K562 (cell line): ENCODE results near the gene LAIR2. TPM values are rescaled to one million over a fixed set of nuclear protein-coding genes. Genes with fewer than 3 reads are reported as not detected.

Source experiments
- ARID1B ChIP-seq: fragments of 450-650 bp; IDR thresholded peaks from 2 replicates; pipeline ENCODE4 v1.6.1; 2016; ENCODE audit warnings: antibody characterized with exemption, mild to moderate bottlenecking, inconsistent platforms
- ARID2 ChIP-seq: fragments of 450-650 bp; IDR thresholded peaks from 2 replicates; pipeline ENCODE4 v1.6.1; 2017; ENCODE audit warnings: antibody characterized with exemption, mild to moderate bottlenecking
- CBFA2T3 ChIP-seq: fragments of 450-650 bp; IDR thresholded peaks from 2 replicates; pipeline ENCODE4 v1.6.1; 2017
- FOSL1 ChIP-seq: fragments of 200-800 bp; sonication (Bioruptor generic); conservative IDR thresholded peaks from 2 replicates; pipeline ENCODE4 v1.6.1; 2016; ENCODE audit warnings: missing genetic modification characterization, missing compliant biosample characterization
- GATAD2B ChIP-seq: fragments of 450-650 bp; IDR thresholded peaks from 2 replicates; pipeline ENCODE4 v1.6.1; 2017; ENCODE audit warnings: mild to moderate bottlenecking, borderline replicate concordance
- HDAC2 ChIP-seq: fragments of 450-650 bp; IDR thresholded peaks from 2 replicates; pipeline ENCODE4 v1.6.1; 2016; ENCODE audit warnings: mild to moderate bottlenecking
- ID3 ChIP-seq, 2 experiments: fragments of 250-450 bp in 1 of 2; fragments of 450-650 bp in 1 of 2; sonication (Bioruptor Pico) in 1 of 2; IDR thresholded peaks; 2 replicates each; pipeline versions ENCODE4 v1.6.1 to v1.8.0; 2016 to 2021; ENCODE audit warnings: mild to moderate bottlenecking in 2 of 2, moderate library complexity in 2 of 2, missing compliant biosample characterization in 1 of 2, missing genetic modification characterization in 1 of 2
- MXI1 ChIP-seq: IDR thresholded peaks from 2 replicates; pipeline ENCODE4 v1.6.1; 2011; ENCODE audit warnings: low read depth, mild to moderate bottlenecking, improper control_type of control experiment, low read length
- NR1H2 ChIP-seq: sonication (generic); formaldehyde crosslinking; IDR thresholded peaks from 2 replicates; pipeline ENCODE4 v1.4.0; 2020; ENCODE audit warnings: mild to moderate bottlenecking, missing genetic modification reagents
- SIN3A ChIP-seq, 2 experiments: fragments of 150-350 bp in 1 of 2; IDR thresholded peaks; 2 replicates each; pipeline ENCODE4 v1.6.1; 2011 to 2016; ENCODE audit warnings: borderline replicate concordance in 2 of 2, low read depth in 2 of 2, low read length in 2 of 2, mild to moderate bottlenecking in 2 of 2, moderate library complexity in 2 of 2; ENCODE audit not compliant: control insufficient read depth in 1 of 2
- TSC22D4 ChIP-seq: fragments of 450-650 bp; IDR thresholded peaks from 2 replicates; pipeline ENCODE4 v1.6.1; 2016; ENCODE audit warnings: missing genetic modification characterization, missing biosample characterization, control low read depth
- VEZF1 ChIP-seq: fragments of 200-800 bp; sonication (Bioruptor generic); IDR thresholded peaks from 2 replicates; pipeline ENCODE4 v1.6.1; 2017; ENCODE audit warnings: missing genetic modification characterization, missing compliant biosample characterization
- ZNF445 ChIP-seq: fragments of 250-450 bp; sonication (Bioruptor Pico); IDR thresholded peaks from 2 replicates; pipeline ENCODE4 v1.4.0; 2020; ENCODE audit warnings: low read depth, mild to moderate bottlenecking, moderate library complexity
- ZNF644 ChIP-seq: fragments of 200-800 bp; sonication (Bioruptor generic); IDR thresholded peaks from 2 replicates; pipeline ENCODE4 v1.6.1; 2016; ENCODE audit warnings: low read depth, missing genetic modification characterization, missing compliant biosample characterization
- polyA plus RNA-seq, 8 experiments: library from polyadenylated mRNA; depleted of rRNA in 4 of 8; stranded (reverse) in 5 of 8; unstranded in 3 of 8; fragments of >200 nt; fragmentation: Nextera tagmentation in 2 of 8; fragmentation: Illumina TruSeq in 1 of 8; extraction: Ambion mirVana in 2 of 8; extraction: Trizol in 1 of 8; gene quantifications; 2 replicates each; pipeline versions ENCODE4 v1.2.1 to v1.2.3, GENCODE V29; 2011 to 2014; ENCODE audit warnings: inconsistent platforms in 1 of 8, missing spikeins in 1 of 8
- total RNA-seq, 7 experiments: library from RNA; depleted of rRNA in 6 of 7; stranded (reverse); fragments of >200 nt in 6 of 7; fragmentation: Illumina TruSeq in 2 of 7; extraction: Trizol in 2 of 7; gene quantifications; 2 replicates each; pipeline versions ENCODE4 v1.2.1 to v1.2.3, GENCODE V29; 2011 to 2021; ENCODE audit warnings: low replicate concordance in 1 of 7
- TF ChIP-seq, protein P1 (sequence below), 2 experiments: IDR thresholded peaks in 1 of 2; conservative IDR thresholded peaks in 1 of 2; 2 replicates each; pipeline ENCODE4 v1.6.1; 2016; ENCODE audit warnings: low read depth in 2 of 2, mild to moderate bottlenecking in 1 of 2, missing compliant biosample characterization in 1 of 2, missing genetic modification characterization in 1 of 2, moderate library complexity in 1 of 2
- TF ChIP-seq, protein P2 (sequence below): fragments of 250-450 bp; sonication (Bioruptor Pico); IDR thresholded peaks from 2 replicates; pipeline ENCODE4 v1.8.0; 2022; ENCODE audit warnings: inconsistent platforms, mild to moderate bottlenecking, moderate library complexity, borderline replicate concordance
- TF ChIP-seq, protein P3 (sequence below): fragments of 200-400 bp; formaldehyde crosslinking; IDR thresholded peaks from 2 replicates; pipeline ENCODE4 v1.6.1; 2017; ENCODE audit warnings: mild to moderate bottlenecking, low read depth, low read length, moderate library complexity

The LAIR2 gene
- total and polyA plus RNA-seq, 9 of the 15 experiments (the other 6 are each of a cell fraction or from before 2014, with no cell fraction given), result not detected

DNA sequence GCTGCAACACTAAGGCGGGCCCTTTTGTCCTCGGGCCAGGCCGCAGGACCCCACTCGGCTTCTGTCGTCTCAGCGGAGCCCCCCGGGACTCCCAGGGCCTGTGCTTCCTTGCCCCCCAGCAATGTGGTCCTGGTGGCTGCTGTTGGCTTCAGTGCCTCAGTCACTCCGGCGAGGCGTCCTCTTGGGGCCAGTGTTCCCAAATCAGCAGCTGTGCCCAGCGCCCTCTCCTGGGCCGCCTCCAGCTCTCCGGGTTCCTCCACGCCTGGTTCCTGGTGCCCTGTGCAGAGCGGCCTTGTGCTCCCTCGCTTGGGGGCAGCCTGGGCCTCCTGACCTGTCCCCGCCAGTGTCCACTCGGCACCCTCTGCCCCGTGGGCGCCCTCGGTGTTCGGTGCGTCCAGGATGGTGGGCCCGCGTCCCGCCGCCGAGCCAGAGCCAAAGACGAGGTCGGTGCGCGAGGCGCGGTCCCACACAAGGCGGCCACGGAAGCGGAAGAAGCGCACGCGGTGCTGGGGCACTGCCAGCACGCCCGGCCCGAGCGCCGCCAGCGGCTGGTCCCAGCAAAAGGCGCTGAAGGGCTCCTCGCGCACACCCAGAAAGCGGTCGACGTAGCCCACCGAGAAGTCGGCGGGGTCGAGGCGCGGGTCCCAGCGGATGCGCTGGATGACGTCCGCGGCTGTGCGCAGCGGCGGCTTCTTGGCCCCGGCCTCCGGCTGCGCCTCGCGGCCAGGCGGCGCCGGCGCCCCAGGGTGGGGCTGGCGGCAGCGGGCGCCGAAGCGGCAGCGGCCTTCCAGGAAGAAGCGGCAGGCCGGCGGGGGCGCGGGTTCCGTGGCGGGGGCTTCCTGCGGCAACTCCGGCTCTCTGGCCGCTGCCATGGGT is 39.7 kb upstream of the LAIR2 start (continued):
- TF ChIP-seq, protein P1, sequence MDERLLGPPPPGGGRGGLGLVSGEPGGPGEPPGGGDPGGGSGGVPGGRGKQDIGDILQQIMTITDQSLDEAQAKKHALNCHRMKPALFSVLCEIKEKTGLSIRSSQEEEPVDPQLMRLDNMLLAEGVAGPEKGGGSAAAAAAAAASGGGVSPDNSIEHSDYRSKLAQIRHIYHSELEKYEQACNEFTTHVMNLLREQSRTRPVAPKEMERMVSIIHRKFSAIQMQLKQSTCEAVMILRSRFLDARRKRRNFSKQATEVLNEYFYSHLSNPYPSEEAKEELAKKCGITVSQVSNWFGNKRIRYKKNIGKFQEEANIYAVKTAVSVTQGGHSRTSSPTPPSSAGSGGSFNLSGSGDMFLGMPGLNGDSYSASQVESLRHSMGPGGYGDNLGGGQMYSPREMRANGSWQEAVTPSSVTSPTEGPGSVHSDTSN (CRISPR knock-in tag; IDR thresholded peaks at IDR 0.05; ENCODE audit: low read depth), result no peak
- TF ChIP-seq, protein P1 (tag; conservative IDR thresholded peaks at IDR 0.05; ENCODE audit: low read depth), result no peak
- TF ChIP-seq, protein P2, sequence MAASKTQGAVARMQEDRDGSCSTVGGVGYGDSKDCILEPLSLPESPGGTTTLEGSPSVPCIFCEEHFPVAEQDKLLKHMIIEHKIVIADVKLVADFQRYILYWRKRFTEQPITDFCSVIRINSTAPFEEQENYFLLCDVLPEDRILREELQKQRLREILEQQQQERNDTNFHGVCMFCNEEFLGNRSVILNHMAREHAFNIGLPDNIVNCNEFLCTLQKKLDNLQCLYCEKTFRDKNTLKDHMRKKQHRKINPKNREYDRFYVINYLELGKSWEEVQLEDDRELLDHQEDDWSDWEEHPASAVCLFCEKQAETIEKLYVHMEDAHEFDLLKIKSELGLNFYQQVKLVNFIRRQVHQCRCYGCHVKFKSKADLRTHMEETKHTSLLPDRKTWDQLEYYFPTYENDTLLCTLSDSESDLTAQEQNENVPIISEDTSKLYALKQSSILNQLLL (CRISPR knock-in tag), result no peak
- TF ChIP-seq GATAD2B (no peak), NR1H2 (CRISPR knock-in tag) (no peak), MXI1 (no peak), HDAC2 (no peak), ZNF644 (tag) (no peak), ID3 (CRISPR knock-in tag; IDR thresholded peaks at IDR 0.05) (no peak), ID3 (tag; IDR thresholded peaks at IDR 0.05) (0 out of 2 replicates have a peak, but pooled peaks have one; percentile 25), ARID1B (no peak), ZNF445 (CRISPR knock-in tag) (no peak), FOSL1 (tag) (no peak), CBFA2T3 (no peak), SIN3A (IDR thresholded peaks at IDR 0.05; ENCODE audit: borderline replicate concordance in 2 of 2, control insufficient read depth in 1 of 2, low read depth in 2 of 2, low read length in 2 of 2) (no peak), TSC22D4 (no peak), ARID2 (no peak), VEZF1 (CRISPR knock-in tag) (no peak)
- TF ChIP-seq, protein P3, sequence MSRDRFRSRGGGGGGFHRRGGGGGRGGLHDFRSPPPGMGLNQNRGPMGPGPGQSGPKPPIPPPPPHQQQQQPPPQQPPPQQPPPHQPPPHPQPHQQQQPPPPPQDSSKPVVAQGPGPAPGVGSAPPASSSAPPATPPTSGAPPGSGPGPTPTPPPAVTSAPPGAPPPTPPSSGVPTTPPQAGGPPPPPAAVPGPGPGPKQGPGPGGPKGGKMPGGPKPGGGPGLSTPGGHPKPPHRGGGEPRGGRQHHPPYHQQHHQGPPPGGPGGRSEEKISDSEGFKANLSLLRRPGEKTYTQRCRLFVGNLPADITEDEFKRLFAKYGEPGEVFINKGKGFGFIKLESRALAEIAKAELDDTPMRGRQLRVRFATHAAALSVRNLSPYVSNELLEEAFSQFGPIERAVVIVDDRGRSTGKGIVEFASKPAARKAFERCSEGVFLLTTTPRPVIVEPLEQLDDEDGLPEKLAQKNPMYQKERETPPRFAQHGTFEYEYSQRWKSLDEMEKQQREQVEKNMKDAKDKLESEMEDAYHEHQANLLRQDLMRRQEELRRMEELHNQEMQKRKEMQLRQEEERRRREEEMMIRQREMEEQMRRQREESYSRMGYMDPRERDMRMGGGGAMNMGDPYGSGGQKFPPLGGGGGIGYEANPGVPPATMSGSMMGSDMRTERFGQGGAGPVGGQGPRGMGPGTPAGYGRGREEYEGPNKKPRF, result no peak
